IPS-15b (cell line): ENCODE measurements around the gene USP27X.
A peak's percentile ranks its signal among the peaks of the same experiment; 100 is the strongest.

ENCODE experiments used
- H3K27me3 ChIP-seq: one replicate; pipeline ENCODE4 v1.6.1; 2013; ENCODE audit warnings: low read length; ENCODE audit not compliant: control insufficient read depth, insufficient read depth
- H3K36me3 ChIP-seq: one replicate; pipeline ENCODE4 v1.6.1; 2013; ENCODE audit warnings: low read length; ENCODE audit not compliant: control insufficient read depth, insufficient read depth
- H3K4me1 ChIP-seq: one replicate; pipeline ENCODE4 v1.6.1; 2013; ENCODE audit warnings: mild to moderate bottlenecking, low read length; ENCODE audit not compliant: control insufficient read depth, insufficient read depth
- H3K4me3 ChIP-seq: one replicate; pipeline ENCODE4 v1.5.1; 2013; ENCODE audit warnings: low read depth, low read length
- H3K9ac ChIP-seq: one replicate; pipeline ENCODE4 v1.6.1; 2013; ENCODE audit warnings: low read depth, mild to moderate bottlenecking, low read length
- H3K9me3 ChIP-seq: one replicate; pipeline ENCODE4 v1.6.1; 2013; ENCODE audit warnings: mild to moderate bottlenecking, low read length; ENCODE audit not compliant: control insufficient read depth, insufficient read depth

Gene USP27X

GRCh38 chrX:49896951-49897350, 17.7 kb downstream of the USP27X start:
- Histone ChIP-seq H3K9ac (no peak overlapping the region), H3K27me3 (no peaks in the 10 kb centered on the region), H3K4me1 (no peaks in the 10 kb centered on the region), H3K4me3 (no peak overlapping the region), H3K36me3 (no peaks in the 10 kb centered on the region), H3K9me3 (no peaks in the 10 kb centered on the region)

- Histone ChIP-seq H3K4me3 (no peak overlapping the region), H3K27me3 (no peaks in the 10 kb centered on the region), H3K9ac (no peak overlapping the region), H3K36me3 (no peaks in the 10 kb centered on the region), H3K9me3 (no peaks in the 10 kb centered on the region), H3K4me1 (no peaks in the 10 kb centered on the region)
These were observed 21.8 kb downstream of the USP27X start for GRCh38 chrX:49901048-49901447.

DNA sequence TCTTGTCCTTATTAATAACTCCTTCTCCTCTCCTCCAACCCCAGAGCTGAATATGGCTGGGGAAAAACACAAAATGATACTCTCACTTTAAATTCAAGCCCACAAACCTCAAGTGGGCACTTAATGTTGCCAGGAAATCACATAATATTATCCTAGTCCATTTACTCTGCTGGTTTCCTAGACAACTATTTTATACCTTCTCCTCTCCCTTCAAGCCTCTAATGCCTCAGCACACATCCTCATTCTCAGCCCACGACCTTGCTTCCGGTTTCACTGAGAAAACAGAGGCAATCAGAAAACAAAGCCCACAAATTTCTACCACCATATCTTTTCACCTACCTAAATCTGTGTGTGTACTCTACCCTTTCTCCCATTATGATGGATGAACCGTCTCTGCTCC, 31.1 kb downstream of the USP27X start:
- Histone ChIP-seq H3K9ac (no peak overlapping the region), H3K36me3 (no peaks in the 10 kb centered on the region), H3K4me3 (no peak overlapping the region)

GRCh38 chrX:49912086-49912485, 32.8 kb downstream of the USP27X start:
- H3K9me3 ChIP-seq = peaks cover 4% of the 10 kb centered on the region
- H3K4me1 ChIP-seq = no peaks in the 10 kb centered on the region
- H3K4me3 ChIP-seq = no peak overlapping the region
- no peaks in the 10 kb centered on the region for H3K27me3 ChIP-seq
- H3K36me3 ChIP-seq = no peaks in the 10 kb centered on the region
- H3K9ac ChIP-seq = no peak overlapping the region

More for the DNA sequence above, 31.1 kb downstream of the USP27X start:
- Histone ChIP-seq H3K4me1 (no peaks in the 10 kb centered on the region), H3K9me3 (peaks cover 4% of the 10 kb centered on the region), H3K27me3 (no peaks in the 10 kb centered on the region)

GRCh38 chrX:49912861-49913260, 33.6 kb downstream of the USP27X start:
- Histone ChIP-seq H3K4me3 (no peak overlapping the region), H3K4me1 (no peaks in the 10 kb centered on the region), H3K9me3 (peaks cover 4% of the 10 kb centered on the region), H3K36me3 (no peaks in the 10 kb centered on the region), H3K9ac (no peak overlapping the region), H3K27me3 (no peaks in the 10 kb centered on the region)

DNA sequence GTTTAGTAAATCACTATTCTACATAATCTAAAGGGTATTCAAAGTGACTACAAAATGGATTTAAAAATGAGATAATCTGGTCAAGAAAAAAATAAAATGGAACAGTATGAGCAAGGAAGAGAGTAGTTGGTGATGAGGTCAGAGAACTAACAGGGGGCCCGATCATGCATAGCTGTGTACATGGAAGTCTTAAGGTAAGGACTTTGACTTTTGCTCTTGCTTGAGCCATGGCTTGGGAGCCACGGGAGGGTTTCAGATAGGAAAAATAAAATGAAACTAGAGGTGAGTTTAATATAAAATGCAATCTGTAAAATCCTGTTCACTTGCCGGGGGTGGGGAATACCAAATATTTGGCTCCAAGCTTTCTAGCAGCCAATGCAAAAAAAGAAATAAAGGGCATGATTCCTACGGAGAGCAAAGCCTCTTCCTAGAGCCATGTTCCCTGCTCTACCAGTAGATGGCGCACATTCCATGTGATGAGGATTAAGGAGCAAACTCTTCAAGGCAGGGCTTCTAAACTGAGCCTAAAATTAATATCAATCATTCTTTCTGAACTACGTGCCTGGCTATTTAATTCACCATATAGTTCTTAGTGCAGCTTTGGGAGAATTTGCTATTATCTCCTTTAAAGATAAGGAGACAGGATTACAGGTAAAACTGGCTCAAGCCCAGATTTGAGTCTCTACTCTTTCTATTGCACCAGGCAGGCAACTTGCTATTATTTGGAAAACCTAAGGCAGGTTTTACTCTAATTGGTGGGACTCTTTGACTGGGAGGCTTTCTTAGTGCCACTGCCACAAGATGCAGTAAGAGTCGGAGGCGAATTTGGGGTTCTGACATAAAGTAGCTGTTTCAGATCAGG, 36.3 kb downstream of the USP27X start:
- peaks cover 4% of the 10 kb centered on the region for H3K9me3 ChIP-seq
- H3K4me1 ChIP-seq = no peaks in the 10 kb centered on the region
- no peak overlapping the region for H3K4me3 ChIP-seq
- H3K27me3 ChIP-seq = no peaks in the 10 kb centered on the region
- H3K9ac ChIP-seq = no peak overlapping the region
- H3K36me3 ChIP-seq = no peaks in the 10 kb centered on the region

DNA sequence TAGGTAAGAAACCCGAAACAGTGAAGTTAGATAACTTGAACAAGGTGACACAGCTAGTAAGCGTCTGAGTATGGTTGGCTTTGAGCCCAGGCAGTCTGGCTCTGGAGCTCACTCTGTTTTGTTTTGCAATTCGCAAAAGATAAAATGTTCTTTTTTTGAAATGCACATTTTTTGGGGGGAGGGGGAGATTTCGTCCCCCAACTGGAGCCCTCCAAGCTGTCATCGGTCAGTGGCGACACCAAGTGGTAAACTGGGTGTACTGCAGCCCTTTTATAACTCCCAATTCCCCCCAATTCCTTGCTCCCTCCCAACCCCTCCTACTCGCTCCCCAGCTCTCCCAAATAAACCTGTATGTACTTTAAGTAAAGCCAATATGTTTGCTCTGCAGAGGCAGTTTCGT, 40.3 kb downstream of the USP27X start:
- Histone ChIP-seq H3K27me3 (peaks cover 11% of the 10 kb centered on the region), H3K4me1 (peaks cover 3% of the 10 kb centered on the region), H3K9ac (no peak overlapping the region), H3K36me3 (no peaks in the 10 kb centered on the region), H3K9me3 (no peaks in the 10 kb centered on the region), H3K4me3 (no peak overlapping the region)

DNA sequence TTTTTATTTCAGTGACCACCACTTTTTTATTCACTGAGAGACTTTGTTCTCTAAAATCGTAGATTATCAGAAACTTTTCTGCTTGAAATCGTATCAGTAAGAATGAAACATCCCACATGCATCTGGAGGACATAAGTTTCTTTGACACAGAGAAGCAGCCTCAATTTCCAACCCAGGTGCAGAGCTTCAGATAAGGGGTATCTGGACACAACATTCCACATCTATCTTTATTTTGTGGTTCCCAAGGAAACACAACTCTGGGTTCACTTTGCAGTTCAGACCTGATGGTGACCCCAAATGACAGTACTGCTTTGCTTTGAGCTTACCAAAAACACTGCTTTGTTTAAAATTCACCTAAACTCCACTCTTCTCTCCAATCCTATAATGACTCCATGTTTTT, 41.8 kb downstream of the USP27X start:
- H3K9ac ChIP-seq = no peak overlapping the region
- no peaks in the 10 kb centered on the region for H3K9me3 ChIP-seq
- no peaks in the 10 kb centered on the region for H3K36me3 ChIP-seq
- no peak overlapping the region for H3K4me3 ChIP-seq
- H3K27me3 ChIP-seq = peaks cover 11% of the 10 kb centered on the region
- peaks cover 3% of the 10 kb centered on the region for H3K4me1 ChIP-seq

DNA sequence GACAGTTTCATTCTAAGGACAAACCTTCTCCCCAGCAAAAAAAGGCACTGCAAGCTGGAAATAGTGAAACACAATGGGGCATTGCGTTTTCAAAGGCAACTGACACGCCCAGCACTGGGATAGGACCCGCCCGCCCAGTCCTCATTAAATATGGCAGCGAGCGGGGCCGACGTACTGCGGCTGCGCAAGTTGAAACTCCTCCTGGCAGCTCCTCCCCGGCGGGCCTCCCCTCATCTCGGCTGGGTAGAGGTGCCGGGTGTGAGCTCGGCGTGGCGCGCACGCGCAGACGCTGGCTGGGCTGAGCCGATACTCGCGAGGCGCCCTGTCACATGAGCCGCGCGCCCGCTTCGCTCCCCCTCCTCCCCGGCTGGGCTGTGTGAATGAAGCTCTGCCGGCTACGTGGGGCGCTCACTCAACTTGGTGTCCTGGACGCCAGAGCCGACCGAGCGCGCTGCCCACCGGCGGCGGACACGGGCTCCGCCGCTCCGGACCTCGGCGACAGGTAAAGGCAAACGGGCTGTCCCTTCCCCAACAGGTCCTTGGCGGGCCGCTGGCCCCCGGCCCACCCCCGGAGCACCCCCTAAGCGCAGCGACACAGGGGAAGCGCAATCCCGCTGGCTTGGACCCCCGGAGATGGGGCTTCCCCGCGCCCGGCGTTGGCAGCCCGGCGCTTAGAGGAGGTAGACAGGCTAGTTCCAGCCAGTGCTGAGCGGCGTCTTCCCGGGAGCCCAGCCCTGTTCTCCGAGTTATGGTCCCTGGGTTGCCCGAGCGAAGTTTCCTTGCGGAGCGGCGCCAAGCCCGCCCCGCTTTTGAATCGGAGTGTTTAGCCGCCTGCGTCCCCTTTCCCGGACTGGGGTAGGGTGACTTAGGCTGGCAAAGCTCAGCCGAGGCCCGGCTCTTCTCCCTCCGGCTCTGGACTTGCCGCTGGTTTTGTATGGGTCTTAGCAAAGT, 43.3 kb downstream of the USP27X start, which contains the start of gene CLCN5:
Gene CLCN5 (plus strand): TSS at position 306 of the 951 bp plus-strand sequence. CDS start 2,703 bp downstream, outside the sequence.
- Histone ChIP-seq H3K9ac (no peak within 1 kb of the TSS), H3K27me3 (peaks cover 11% of the 10 kb centered on the region), H3K4me3 (peak within 1 kb of the TSS; percentile 60), H3K4me1 (peaks cover 3% of the 10 kb centered on the region), H3K36me3 (no peaks in the 10 kb centered on the region), H3K9me3 (no peaks in the 10 kb centered on the region)

DNA sequence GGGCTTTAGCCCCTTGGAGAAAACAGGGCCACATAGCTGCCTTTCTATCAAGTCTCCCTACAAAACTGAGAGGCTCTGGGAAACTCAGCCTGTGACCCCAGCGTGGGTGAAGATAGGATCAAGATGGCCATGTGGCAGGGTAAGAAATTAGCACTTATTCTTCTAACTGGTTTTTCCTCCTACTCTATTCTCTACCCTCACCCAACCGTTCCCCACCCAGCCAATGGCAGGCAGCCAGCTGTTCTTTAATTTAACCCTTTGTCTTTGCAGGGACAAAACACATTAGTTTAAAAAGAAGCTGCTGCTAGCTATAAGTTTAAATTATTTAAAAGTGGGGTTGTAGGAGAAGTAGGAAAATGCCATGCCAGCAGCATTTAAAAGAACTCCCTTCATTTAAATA, 45.9 kb downstream of the USP27X start:
- Histone ChIP-seq H3K4me1 (peaks cover 3% of the 10 kb centered on the region), H3K9me3 (no peaks in the 10 kb centered on the region), H3K4me3 (no peak overlapping the region), H3K27me3 (peaks cover 11% of the 10 kb centered on the region), H3K36me3 (no peaks in the 10 kb centered on the region), H3K9ac (no peak overlapping the region)

- no peaks in the 10 kb centered on the region for H3K4me1 ChIP-seq
- no peaks in the 10 kb centered on the region for H3K36me3 ChIP-seq
- H3K9me3 ChIP-seq = no peaks in the 10 kb centered on the region
- no peak overlapping the region for H3K9ac ChIP-seq
- H3K27me3 ChIP-seq = no peaks in the 10 kb centered on the region
- no peak overlapping the region for H3K4me3 ChIP-seq
These were observed 50.8 kb downstream of the USP27X start for GRCh38 chrX:49930039-49930438.
